MCF 10A (cell line): ENCODE results near the gene FHOD1. TPM values are rescaled to one million over a fixed set of nuclear protein-coding genes. Genes with fewer than 3 reads are reported as not detected.

ENCODE experiments used
- BruUV-seq: library from RNA; stranded (reverse); fragments of 400-500 nt; replicated peaks from 2 replicates; lab custom pipeline; 2021; lab: Mats Ljungman, UMichigan
- CTCF ChIA-PET: fragments of 300-600 bp; sonication (Branson Sonifier 250); formaldehyde crosslinking; extraction: SDS; loops from one replicate; lab custom pipeline; 2021; ENCODE audit warnings: antibody characterized with exemption, inconsistent platforms; lab: Yijun Ruan, JAX
- POLR2A ChIA-PET: fragments of 300-600, 350-650 bp; sonication (Branson Sonifier 250); formaldehyde crosslinking; extraction: SDS; loops from one replicate; lab custom pipeline; 2020; ENCODE audit warnings: antibody characterized with exemption, inconsistent platforms; lab: Yijun Ruan, JAX
- DNase-seq: peaks from one replicate; pipeline ENCODE4 v3.0.0-alpha.2; 2018; ENCODE audit not compliant: unreplicated experiment
- H3K27ac Mint-ChIP-seq: one replicate; pipeline ENCODE4 v1.8.0; 2022; ENCODE audit warnings: mild to moderate bottlenecking, low read depth, mixed read lengths; ENCODE audit not compliant: unreplicated experiment
- H3K27me3 Mint-ChIP-seq: one replicate; pipeline ENCODE4 v1.8.0; 2022; ENCODE audit warnings: mixed read lengths; ENCODE audit not compliant: insufficient read depth, unreplicated experiment
- H3K36me3 Mint-ChIP-seq: one replicate; pipeline ENCODE4 v1.8.0; 2022; ENCODE audit warnings: mild to moderate bottlenecking, moderate library complexity, mixed read lengths; ENCODE audit not compliant: insufficient read depth, unreplicated experiment
- H3K4me1 Mint-ChIP-seq: one replicate; pipeline ENCODE4 v1.8.0; 2022; ENCODE audit warnings: mixed read lengths; ENCODE audit not compliant: insufficient read depth, unreplicated experiment
- H3K4me3 Mint-ChIP-seq: one replicate; pipeline ENCODE4 v1.8.0; 2022; ENCODE audit warnings: mild to moderate bottlenecking, moderate library complexity, mixed read lengths; ENCODE audit not compliant: unreplicated experiment
- H3K9me3 Mint-ChIP-seq: one replicate; pipeline ENCODE4 v1.8.0; 2022; ENCODE audit warnings: mixed read lengths; ENCODE audit not compliant: unreplicated experiment
- CTCF ChIP-seq: fragments of 200-600 bp; IDR thresholded peaks from one replicate; pipeline ENCODE4 v1.8.0; 2022; ENCODE audit warnings: antibody characterized with exemption, mild to moderate bottlenecking; ENCODE audit not compliant: unreplicated experiment
- intact Hi-C: fragments of 100-400 bp; cut with micrococcal nuclease; formaldehyde crosslinking; loops from 2 replicates; pipeline ENCODE4 v1.14.1; 2022
- total RNA-seq: library from RNA; stranded (reverse); gene quantifications from 2 replicates; pipeline ENCODE4 v1.2.3, GENCODE V29; 2022

FHOD1 gene
- total RNA-seq, 1 experiment from 2014 or later, result 14.7 TPM

GRCh38 chr16:67249178-67250044, 2.1 kb upstream of the FHOD1 start:
- ChIA-PET CTCF (interaction anchor here (0.6 to 3.1 kb wide), 3 partner anchors 11 to 262 kb away, joined by 3 to 19 read pairs (median 6); no protein-coding TSS in a partner anchor), POLR2A (interaction anchor here (0.6 to 3.7 kb wide), 5 partner anchors 10 to 216 kb away, joined by 3 to 45 read pairs (median 3); partner anchors contain the start of gene TMEM208)
- BruUV-seq, result no TSS peak
- intact Hi-C loops, result no loop called here
- Mint-ChIP-seq H3K9me3 (no peaks in the 10 kb centered on the region), H3K27me3 (peaks cover 18% of the 10 kb centered on the region), H3K27ac (no peak overlapping the region), H3K36me3 (no peaks in the 10 kb centered on the region), H3K4me3 (peak overlapping the region; percentile 43), H3K4me1 (peaks cover 26% of the 10 kb centered on the region)
- no peak for DNase-seq
- TF ChIP-seq CTCF, result no peak

GRCh38 chr16:67248401-67249177, 1.3 kb upstream of the FHOD1 start, which contains the start of gene SLC9A5:
Gene SLC9A5, plus strand, starts transcription at chr16:67248979. Its CDS starts 36 bp downstream, at chr16:67249015.
- no peak for TF ChIP-seq CTCF
- peak within 1 kb of the TSS; percentile 81 for H3K4me3 Mint-ChIP-seq
- peaks cover 34% of the 10 kb centered on the region for H3K4me1 Mint-ChIP-seq
- POLR2A ChIA-PET, result interaction anchor here (0.6 to 3.7 kb wide), 7 partner anchors 23 to 298 kb away, joined by 3 to 45 read pairs (median 5); partner anchors contain the start of genes MATCAP1 and TMEM208
- H3K36me3 Mint-ChIP-seq, result no peaks in the 10 kb centered on the region
- intact Hi-C loops, result no loop called here
- H3K27ac Mint-ChIP-seq, result peak within 1 kb of the TSS; percentile 78
- CTCF ChIA-PET, result interaction anchor here (1.6 to 3.1 kb wide), 2 partner anchors 12 kb away, joined by 5 to 19 read pairs; no protein-coding TSS in a partner anchor
- BruUV-seq, result no TSS peak
- no peak for DNase-seq
- peaks cover 18% of the 10 kb centered on the region for H3K27me3 Mint-ChIP-seq
- H3K9me3 Mint-ChIP-seq, result no peaks in the 10 kb centered on the region

GRCh38 chr16:67248073-67248400, 756 bp upstream of the FHOD1 start:
- Mint-ChIP-seq H3K9me3 (no peaks in the 10 kb centered on the region), H3K27me3 (peaks cover 18% of the 10 kb centered on the region), H3K4me3 (peak overlapping the region; percentile 81), H3K4me1 (peaks cover 36% of the 10 kb centered on the region), H3K36me3 (no peaks in the 10 kb centered on the region), H3K27ac (no peak overlapping the region)
- peak; percentile 23 for DNase-seq
- no TSS peak for BruUV-seq
- TF ChIP-seq CTCF, result no peak
- ChIA-PET CTCF (interaction anchor here (0.6 to 2.0 kb wide), 5 partner anchors 8 to 177 kb away, joined by 3 to 6 read pairs (median 3); no protein-coding TSS in a partner anchor), POLR2A (interaction anchor here (0.6 to 3.7 kb wide), 20 partner anchors 10 to 558 kb away, joined by 3 to 45 read pairs (median 5); partner anchors contain the start of genes ATP6V0D1, E2F4, ELMO3 and MATCAP1)
- intact Hi-C loops, result no loop called here
